ENCODE results near the gene ZDHHC19.
"Not testable (repeated sequence)": the region's sequence is repeated elsewhere in the genome, so short reads cannot be mapped to it uniquely, and the experiment has no call there.

Gene ZDHHC19

DNA sequence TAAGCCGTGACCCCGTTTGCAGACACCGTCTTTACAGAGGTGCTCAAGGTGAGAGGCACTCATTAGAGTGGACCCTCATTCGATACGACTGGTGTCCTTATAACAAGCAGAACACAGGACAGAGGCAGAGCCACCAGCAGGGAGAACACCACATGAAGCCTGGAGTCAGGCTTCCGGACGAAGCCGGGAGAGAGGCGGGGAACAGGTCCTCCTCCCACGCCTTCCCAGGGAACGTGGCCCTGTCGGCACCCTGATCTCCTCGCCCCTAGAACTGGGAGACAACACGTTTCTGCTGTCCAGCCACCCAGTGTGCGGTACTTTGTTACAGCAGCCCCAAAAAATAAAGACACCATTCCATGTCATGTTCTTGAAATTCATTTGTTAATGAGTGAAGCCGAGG is 33.6 kb downstream of the ZDHHC19 start:
- no peak for DNase-seq

DNA sequence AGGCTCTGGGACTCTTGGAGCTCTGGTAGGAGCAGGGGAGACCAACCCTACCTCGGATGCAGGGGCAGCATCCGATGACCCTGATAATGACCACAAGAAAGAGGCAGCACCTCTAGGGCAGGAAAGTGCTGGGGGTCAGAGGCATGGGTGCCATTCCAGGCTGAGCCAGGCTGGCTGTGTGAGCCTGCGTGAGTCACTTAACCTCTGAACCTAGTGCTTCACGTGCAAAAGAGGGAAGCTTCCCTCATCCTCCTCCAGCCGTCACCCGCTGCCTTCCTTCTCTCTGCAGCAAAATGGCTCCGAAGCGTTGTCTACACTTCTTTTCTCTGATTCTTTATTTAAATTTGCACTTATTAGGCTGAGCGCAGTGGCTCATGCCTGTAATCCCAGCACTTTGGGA is 35.5 kb downstream of the ZDHHC19 start:
- DNase-seq: no peak

DNA sequence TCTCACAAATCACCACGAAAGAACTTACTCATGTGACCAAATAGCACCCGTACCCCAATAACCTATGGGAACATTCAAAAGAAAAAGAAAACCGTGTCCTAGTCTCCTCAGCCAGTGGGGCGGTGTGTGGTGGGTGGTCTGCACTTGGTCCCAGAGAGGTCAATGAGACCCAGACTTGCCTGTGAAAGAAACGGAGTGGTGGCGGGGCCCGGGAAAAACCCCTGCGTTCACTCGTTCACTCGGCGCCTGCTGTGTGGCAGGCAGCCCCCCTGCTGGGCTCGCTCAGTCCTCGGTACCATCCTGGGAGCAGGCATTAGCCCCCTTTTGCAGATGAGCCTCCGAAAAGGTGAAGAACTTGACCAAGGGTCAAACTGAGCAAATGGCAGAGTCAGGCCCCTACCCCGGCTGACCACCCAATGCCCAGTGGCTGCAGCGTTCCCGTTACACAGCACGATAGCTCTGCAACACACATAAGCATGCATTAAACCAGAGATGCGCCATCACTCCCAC is 36.0 kb downstream of the ZDHHC19 start:
- no peak for DNase-seq

DNA sequence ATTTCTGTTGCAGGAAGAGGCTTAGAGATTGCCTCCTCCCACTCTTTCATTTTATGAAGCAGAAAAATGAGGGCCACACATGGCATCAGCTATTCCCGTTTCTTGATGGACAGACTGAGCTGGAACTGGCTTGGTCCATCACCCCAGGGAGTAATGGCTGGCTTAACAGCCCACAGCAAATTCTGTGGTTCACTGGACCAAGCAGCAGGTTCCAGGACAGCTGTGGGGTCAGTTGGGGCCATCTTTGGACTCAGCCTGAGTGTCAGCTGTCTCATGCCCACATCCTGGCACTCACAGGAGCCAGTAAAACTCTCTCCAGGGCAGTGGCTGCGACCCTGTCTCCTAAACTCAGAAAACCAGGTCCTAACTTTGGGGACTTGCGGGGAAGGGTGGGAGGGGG is 36.5 kb downstream of the ZDHHC19 start:
- no peak for DNase-seq

DNA sequence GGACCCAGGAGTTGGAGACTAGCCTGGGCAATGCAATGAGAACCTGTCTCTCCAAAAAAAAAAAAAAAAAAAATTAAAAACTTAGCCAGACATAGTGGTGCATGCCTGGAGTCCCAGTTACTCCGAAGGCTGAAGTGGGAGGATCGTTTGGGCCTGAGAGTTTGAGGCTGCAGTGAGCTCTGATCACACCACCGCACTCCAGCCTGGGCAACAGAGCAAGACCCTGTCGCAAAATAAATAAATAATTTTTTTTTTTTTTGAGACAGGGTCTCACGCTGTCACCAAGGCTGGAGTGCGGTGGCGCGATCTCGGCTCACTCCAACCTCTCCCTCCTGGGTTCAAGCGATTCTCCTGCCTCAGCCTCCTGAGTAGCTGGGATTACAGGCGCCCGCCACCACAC is 40.9 kb downstream of the ZDHHC19 start:
- DNase-seq: not testable (repeated sequence)

DNA sequence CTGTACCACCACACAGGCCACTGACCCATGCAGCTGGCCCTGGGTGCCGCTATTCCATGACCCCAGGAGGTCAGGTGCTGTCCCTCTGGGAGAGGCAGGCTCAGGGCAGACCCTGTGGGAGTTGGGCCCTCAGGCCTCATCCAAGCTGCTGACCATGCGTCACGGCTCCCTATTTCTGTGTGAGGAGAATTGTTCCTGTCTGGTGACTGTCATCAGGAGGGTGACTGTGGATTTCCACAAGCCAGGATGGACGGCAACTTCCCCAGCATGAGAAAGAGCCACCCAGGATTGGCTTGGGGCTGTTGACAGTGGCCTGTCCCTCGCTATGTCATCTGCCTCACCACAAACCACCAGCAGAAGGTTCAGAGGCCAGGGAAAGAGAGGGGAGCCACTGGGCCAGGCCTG is 41.4 kb downstream of the ZDHHC19 start:
- no peak for DNase-seq

DNA sequence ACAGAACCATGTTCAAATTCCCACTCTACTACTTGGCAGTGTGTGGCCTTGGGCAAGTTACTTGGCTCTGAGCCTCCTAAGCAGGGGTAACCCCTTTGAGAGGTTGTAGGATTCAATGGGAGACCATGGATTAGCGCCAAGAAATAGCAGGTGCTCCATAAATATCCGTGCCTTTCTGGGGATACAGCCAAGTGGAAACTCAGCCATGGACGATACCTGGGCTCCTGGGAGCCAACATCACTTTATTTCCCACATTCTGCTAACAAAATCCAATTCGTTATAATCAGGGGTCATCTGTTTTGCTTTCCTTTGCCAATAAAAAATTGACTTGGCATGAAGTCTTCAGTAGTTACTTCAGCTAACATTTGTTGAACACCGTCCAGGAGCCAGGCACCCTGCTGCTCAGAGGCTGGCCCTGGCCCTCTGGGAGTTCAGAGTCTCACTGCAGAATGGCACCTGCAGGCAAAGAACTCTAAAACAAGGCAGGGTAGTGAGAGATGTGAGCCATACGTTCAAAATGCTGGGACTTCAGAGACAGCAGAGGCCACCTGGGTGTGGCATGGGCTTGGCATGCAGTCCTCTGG is 42.3 kb downstream of the ZDHHC19 start:
- peak; percentile 97 for DNase-seq

DNA sequence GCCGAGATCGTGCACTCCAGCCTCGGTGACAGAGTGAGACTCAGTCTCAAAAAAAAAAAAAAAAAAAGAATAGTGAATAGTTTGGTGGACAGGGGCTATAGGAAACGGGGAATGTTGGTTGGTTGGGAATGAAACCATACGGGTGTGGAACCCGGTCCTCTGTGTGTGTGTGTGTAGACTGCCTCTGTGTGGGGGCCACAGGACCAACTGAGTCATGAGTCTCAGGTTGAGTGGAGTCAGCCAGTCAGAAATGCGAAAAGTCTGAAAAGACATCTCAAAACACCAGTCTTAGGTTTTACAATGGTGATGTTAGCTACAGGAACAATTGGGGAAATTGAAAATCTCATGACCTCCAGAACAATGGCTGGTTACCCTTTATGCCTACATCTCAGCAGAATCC is 44.5 kb downstream of the ZDHHC19 start:
- no peak for DNase-seq

DNA sequence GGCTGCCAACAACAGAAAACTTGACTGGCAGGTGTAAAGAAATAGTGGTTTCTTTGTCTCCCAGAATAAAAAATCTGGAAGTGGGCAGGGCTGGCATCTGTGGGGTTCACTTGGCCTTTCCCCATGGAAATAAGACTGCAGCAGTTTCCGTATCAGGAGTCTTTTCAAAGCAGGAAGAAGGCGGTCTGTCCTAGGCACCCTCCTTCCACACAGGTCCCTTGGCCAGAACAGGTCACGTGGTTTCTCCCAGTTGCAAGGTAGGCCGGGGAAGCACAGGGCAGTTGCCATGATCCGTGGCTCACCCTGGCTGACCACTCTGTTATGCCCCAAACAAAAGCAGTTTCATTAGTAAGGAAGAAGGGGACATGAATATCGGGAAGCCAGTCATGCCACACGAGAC is 45.4 kb downstream of the ZDHHC19 start:
- DNase-seq: no peak

DNA sequence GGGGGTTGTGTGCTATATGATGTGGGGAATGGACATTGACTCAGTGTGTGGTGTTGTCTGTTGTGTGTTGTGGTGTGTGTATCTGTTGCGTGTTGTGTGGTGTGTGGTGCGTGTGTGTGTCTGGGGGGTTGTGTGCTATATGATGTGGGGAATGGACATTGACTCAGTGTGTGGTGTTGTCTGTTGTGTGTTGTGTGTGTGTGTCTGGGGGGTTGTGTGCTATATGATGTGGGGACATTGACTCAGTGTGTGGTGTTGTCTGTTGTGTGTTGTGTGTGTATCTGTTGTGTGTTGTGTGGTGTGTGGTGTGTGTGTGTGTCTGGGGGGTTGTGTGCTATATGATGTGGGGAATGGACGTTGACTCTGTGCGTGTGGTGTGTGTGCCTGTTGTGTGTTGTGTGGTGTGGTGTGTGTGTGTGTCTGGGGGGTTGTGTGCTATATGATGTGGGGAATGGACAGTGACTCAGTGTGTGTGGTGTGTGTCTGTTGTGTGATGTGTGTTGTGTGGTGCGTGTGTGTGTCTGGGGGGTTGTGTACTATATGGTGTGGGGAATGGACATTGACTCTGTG is 46.1 kb downstream of the ZDHHC19 start:
- DNase-seq: not testable (repeated sequence)

DNA sequence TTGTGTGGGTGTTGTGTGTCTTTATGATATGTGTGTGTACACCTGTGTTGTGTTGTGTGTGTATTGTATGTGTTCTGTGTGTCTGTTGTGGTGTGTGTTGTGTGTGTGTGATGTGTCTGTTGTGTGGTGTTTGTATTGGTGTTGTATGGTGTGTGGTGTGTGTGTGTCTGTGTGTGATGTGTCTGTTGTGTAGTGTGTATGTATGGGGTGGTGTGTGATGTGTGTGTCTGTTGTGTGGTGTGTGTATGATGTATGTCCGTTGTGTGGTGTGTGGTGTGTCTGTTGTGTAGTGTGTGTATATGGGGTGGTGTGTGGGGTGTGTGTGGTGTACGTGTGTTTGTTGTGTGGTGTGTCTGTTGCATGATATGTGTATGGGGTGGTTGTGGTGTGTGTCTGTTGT is 46.6 kb downstream of the ZDHHC19 start:
- DNase-seq: no peak

DNA sequence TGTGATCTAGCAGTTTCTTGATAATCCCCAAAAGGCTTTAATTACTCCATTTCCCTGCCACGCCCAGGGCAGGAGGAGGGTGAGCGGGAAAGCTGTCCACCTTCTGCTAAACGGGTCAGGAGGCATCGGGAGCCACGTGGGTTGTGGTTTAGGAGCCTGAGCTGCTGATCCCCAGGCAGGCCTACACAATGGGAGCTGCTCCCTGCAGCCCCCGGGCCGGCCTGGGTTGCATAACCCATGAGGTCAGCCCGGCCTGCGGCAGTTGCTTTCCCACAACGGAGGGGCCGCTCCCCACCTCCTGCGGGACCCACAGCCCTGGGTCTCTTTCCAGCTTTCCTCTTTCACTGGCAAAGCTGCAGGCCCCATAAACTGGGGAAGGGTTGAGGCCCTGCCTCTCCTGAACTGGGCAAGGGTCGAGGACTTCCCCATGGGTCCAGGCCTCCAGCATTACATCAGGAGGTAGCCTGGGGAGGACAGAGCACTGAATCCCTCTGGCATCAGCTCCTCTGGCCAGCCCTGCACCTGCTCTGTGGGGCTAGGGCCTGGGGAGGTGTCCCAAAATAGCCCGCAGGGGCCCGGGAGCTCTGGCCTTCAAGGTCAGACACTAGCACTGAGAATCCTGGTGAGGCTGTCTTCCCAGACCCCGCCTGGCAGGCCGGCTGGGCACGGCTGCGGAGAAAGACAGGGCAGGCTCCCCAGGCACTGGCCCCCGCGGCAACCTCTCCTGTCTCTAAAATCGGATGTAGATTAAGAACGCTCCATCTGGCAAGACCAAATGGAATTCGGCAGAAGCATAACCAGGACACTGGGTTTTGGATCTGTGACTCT is 47.3 kb downstream of the ZDHHC19 start:
- no peak for DNase-seq

DNA sequence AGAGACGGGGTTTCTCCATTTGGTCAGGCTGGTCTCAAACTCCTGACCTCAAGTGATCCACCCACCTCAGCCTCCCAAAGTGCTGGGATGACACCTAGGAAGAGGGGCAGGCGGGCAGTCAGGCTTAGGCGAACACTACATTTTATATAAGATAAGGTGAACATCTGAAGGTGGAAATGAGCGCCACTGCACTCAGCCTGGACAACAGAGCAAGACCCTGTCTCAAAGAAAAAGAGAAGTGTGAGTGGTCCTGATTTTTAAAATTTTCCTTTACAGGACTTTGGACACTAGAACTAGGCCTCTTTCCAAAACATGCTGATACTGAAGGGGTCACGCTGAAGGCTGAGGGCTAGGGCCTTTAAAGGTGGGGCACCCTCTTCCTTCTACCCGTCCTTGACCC is 48.0 kb downstream of the ZDHHC19 start:
- DNase-seq: no peak

DNA sequence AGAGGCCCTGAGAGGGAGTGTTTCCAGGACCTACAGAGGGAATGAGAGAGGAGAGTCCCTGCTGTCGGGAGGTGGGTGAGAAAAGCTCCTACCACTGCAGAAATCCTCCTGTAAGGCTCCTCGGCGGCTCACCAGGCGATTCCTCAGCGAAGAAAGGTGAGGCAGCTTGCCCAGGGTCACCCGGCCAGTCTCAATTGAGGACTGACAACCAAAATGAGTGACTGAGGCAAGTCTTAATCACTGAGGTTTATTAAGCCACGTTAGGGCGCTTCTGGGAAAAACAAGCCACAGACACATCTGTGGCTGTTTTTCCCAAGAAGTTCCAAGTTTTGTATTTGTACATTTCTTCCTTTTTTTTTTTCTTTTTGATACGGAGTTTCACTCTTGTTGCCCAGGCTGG is 48.5 kb downstream of the ZDHHC19 start:
- DNase-seq: no peak

DNA sequence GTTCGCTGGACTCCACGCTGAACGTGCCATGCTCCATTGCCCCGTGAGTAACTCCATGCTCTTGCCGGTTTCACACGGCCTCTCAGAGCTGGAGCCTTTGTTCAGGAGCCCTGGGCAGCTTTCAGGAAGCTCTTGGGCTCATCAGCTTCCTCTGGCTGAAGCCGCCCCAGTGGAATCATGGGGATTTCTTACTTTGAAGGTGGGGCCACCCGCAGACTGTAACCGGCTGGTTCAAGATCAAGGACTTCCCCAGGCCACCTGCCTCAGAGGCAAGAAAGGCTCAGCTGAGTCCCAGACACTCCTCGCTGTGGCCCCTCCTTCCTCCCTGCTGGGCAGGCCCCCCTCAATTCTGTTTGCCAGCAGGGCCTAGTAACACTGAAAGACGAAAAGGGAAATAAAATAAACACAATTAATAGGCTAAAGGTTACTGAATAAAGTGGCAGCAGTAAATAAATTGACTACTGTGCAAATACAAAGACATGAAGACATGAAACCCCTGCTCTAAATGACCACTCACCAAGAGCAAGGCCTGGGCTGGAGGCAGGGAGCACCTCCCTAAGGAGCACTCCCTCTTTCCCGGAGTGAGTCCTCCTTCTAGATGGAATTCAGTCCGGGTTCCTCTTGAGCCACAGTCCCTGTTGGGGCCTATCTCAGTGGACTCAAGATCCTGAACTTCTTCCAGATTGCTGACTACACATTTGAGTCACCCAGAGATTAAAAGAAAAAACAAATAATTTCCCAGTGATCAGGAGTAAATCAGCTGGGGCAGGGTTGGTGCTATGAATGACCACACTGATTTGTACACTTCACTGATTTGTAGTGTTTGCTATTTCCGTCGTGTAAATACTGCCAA is 51.0 kb downstream of the ZDHHC19 start:
- DNase-seq: no peak

DNA sequence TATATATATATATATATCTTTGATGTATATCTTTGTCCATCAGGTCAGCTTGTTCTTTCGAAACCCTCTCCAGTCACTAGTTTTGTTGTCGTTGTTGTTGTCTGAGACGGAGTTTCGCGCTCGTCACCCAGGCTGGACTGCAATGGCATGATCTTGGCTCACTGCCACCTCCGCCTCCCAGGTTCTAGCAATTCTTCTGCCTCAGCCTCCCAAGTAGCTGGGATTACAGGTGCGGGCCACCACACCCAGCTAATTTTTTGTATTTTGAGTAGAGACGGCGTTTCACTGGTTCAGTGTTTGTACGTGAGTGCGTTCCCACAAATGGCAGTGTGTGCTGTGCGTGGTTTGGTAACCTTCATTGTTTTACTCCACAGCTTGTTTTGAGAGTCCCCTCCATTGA is 51.7 kb downstream of the ZDHHC19 start:
- DNase-seq: no peak

DNA sequence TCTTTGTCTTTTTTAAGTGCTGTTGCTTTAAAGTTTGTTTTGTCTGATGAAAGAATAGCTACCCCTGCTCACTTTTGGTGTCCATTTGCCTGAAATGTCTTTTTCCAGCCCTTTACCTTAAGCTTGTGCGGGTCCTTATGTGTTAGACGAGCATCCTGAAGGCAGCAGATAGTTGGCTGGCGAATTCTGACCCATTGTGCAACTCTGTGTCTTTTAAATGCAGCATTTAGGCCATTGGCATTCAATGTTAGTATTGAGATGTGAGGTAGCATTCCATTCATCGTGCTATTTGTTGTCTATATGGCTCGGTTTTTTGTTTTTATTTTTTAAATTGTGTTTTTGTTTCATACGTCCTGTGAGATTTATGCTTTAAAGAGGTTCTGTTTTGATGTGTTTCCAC is 55.0 kb downstream of the ZDHHC19 start:
- DNase-seq: no peak

DNA sequence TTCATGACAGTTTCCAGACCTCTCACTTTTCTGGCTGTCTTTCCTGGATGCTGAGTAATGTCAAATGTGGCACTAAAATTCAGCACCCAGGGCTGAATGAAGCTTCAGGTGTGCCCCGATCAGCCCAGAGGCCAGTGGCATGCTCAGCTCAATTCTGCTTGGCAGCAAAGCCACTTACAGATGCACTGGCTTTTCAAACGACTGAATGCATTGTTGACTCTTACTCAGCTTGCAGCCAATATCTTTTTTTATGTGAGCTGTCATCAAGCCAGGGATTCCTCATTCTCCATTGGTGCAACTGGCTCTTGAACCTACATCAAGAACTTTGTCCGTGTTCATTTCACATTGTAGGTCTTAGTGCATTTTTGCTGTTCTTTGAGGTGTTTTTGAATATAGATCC is 60.7 kb downstream of the ZDHHC19 start:
- DNase-seq: peak; percentile 83

DNA sequence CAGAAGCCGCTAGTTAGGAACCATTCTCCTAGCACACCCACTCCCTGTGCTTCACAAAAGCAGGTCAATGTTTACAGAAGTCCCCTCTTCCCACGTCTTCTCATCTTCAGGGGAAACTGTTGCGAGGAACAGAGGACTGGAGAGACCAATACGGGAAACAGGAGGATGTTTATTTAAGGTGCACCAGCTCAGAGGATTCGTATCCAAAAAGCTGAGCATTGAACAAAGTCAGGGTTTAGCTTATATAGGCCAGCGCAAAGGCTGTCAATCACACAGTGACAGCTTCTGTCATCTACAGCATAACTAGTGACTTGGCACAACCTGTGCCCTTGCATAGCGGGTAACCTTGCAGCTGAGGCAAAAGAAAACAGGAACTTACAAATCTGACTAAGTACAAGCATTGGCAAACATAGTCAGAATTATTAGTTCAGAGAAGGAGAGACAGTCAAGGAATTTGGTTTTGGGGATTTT is 61.3 kb downstream of the ZDHHC19 start:
- no peak for DNase-seq

DNA sequence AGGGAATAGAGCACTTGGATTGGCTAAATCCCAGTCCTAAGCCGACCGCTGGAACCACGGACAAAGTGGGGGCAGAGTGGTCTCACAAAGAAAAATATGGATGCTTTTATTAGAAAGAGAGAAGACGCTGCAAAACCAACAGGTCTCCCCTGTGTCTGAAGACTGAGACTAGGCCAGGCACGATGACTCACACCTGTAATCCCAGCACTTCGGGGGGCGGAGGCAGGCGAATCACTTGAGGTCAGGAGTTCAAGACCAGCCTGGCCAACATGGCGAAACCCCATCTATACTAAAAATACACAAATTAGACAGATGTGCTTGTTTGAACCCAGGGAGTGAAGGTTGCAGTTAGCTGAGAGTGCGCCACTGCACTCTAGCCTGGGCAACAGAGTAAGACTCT is 61.8 kb downstream of the ZDHHC19 start:
- no peak for DNase-seq
